OCI-LY3 (cell line): ENCODE results near the gene MAGI1.

ENCODE experiments used
- H2AFZ ChIP-seq: fragments of 200-600, 300-600 bp; shearing (Covaris generic); 2 replicates; pipeline ENCODE4 v1.6.0; 2014; ENCODE audit warnings: antibody characterized with exemption, low read depth, low read length
- H3K27ac ChIP-seq: fragments of 200-600, 300-600 bp; sonication (generic); 2 replicates; pipeline ENCODE4 v1.5.1; 2014; ENCODE audit warnings: mild to moderate bottlenecking, low read length, moderate library complexity, mixed read lengths
- H3K27me3 ChIP-seq: fragments of 200-600, 300-600 bp; sonication (generic); 2 replicates; pipeline ENCODE4 v1.6.1; 2014; ENCODE audit warnings: low read depth, low read length, mixed read lengths
- H3K36me3 ChIP-seq: fragments of 200-600, 300-600 bp; sonication (generic); replicated peaks from 2 replicates; pipeline ENCODE3; 2014; ENCODE audit warnings: low read depth, low read length, mixed read lengths
- H3K4me1 ChIP-seq: fragments of 300-600, 200-600 bp; sonication (generic); 2 replicates; pipeline ENCODE4 v1.6.1; 2014; ENCODE audit warnings: low read length, mixed read lengths
- H3K4me2 ChIP-seq: fragments of 200-600, 300-600 bp; sonication (generic); 2 replicates; pipeline ENCODE4 v1.6.1; 2014; ENCODE audit warnings: low read length, mixed read lengths
- H3K4me3 ChIP-seq: fragments of 300-600, 200-600 bp; sonication (generic); 2 replicates; pipeline ENCODE4 v1.5.1; 2014; ENCODE audit warnings: antibody characterized with exemption, mild to moderate bottlenecking, low read length, moderate library complexity
- H3K79me2 ChIP-seq: fragments of 300-600, 200-600 bp; shearing (Covaris generic); 2 replicates; pipeline ENCODE4 v1.6.1; 2014; ENCODE audit warnings: mild to moderate bottlenecking, low read length, mixed read lengths
- H3K9ac ChIP-seq: fragments of 300-600, 200-600 bp; shearing (Covaris generic); 2 replicates; pipeline ENCODE4 v1.6.0; 2014; ENCODE audit warnings: mild to moderate bottlenecking, low read length, moderate library complexity
- H3K9me3 ChIP-seq: fragments of 200-600, 300-600 bp; shearing (Covaris generic); 2 replicates; pipeline ENCODE4 v1.6.1; 2014; ENCODE audit warnings: low read length, mixed read lengths; ENCODE audit not compliant: insufficient read depth
- H4K20me1 ChIP-seq: fragments of 200-600, 300-600 bp; sonication (generic); 2 replicates; pipeline ENCODE4 v1.6.1; 2016; ENCODE audit warnings: low read length, mixed read lengths; ENCODE audit not compliant: insufficient read depth
- EZH2phosphoT487 ChIP-seq: fragments of 200-600 bp; shearing (Covaris generic); IDR thresholded peaks from 2 replicates; pipeline ENCODE4 v1.6.1; 2018; ENCODE audit warnings: antibody characterized with exemption, mixed run types, low read depth
- TF ChIP-seq, protein P1 (sequence below): fragments of 200-600, 300-600 bp; sonication (generic); IDR thresholded peaks from 2 replicates; pipeline ENCODE4 v1.5.1; 2014; ENCODE audit warnings: antibody characterized with exemption, low read length, low read depth

The MAGI1 gene

DNA sequence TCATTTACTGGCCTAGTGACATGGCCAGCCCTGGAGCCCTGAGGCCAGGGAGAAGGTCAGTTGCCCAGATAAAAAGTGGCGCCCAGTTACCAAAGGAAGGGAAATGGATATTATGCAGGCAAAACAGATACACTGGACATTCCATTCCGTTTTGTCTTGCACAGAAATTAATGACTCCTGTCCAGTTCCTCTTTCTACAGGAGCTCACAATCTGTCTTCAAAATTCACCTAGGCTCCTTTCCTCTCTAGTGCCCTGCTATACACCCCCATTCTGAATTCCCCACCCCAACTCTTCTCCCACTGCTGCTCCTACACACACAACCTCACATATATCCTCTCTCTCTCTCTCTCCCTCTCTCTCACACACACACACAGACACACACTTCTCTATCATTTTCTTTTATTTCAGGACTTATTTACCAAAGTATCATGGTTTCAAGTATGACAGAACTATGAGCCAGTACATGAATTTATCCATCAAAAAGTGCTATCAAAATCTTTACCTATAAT is 229.0 kb downstream of the MAGI1 start:
- Histone ChIP-seq H3K9me3 (no peaks in the 10 kb centered on the region), H4K20me1 (no peaks in the 10 kb centered on the region), H3K4me1 (no peaks in the 10 kb centered on the region), H3K36me3 (no peaks in the 10 kb centered on the region), H3K27ac (no peak overlapping the region), H3K27me3 (peaks cover 3% of the 10 kb centered on the region; the same call in 1 of the 2 replicates), H3K4me2 (no peak overlapping the region), H3K4me3 (no peak overlapping the region), H2AFZ (no peak overlapping the region), H3K9ac (no peak overlapping the region), H3K79me2 (no peaks in the 10 kb centered on the region)
- TF ChIP-seq, protein P1, sequence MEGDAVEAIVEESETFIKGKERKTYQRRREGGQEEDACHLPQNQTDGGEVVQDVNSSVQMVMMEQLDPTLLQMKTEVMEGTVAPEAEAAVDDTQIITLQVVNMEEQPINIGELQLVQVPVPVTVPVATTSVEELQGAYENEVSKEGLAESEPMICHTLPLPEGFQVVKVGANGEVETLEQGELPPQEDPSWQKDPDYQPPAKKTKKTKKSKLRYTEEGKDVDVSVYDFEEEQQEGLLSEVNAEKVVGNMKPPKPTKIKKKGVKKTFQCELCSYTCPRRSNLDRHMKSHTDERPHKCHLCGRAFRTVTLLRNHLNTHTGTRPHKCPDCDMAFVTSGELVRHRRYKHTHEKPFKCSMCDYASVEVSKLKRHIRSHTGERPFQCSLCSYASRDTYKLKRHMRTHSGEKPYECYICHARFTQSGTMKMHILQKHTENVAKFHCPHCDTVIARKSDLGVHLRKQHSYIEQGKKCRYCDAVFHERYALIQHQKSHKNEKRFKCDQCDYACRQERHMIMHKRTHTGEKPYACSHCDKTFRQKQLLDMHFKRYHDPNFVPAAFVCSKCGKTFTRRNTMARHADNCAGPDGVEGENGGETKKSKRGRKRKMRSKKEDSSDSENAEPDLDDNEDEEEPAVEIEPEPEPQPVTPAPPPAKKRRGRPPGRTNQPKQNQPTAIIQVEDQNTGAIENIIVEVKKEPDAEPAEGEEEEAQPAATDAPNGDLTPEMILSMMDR, result no peak

DNA sequence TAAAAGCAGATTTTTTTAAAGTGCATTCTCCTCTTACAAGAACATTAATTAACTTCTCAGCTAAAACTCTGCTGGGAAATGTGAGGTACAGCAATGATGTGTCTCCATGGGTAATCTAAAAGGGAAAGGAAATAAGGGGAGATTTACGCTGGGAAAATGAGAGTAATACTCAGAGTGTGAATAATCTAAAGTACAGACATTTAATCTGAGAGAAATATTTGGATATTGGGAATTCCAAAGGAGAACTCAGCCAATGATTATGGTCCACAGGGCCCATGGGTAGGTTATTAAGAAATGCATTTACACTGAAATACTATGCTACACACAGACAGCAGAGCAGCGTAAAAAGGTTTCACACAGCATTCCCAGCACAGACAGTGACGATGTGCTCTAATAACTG is 229.9 kb downstream of the MAGI1 start:
- Histone ChIP-seq H4K20me1 (no peaks in the 10 kb centered on the region), H3K79me2 (no peaks in the 10 kb centered on the region), H3K9me3 (no peaks in the 10 kb centered on the region), H3K4me3 (no peak overlapping the region), H3K27ac (no peak overlapping the region), H3K36me3 (no peaks in the 10 kb centered on the region), H3K9ac (no peak overlapping the region), H2AFZ (no peak overlapping the region), H3K4me1 (no peaks in the 10 kb centered on the region), H3K27me3 (peaks cover 1% of the 10 kb centered on the region; the same call in 1 of the 2 replicates), H3K4me2 (no peak overlapping the region)
- TF ChIP-seq, protein P1, result no peak
- no peak for TF ChIP-seq EZH2phosphoT487

DNA sequence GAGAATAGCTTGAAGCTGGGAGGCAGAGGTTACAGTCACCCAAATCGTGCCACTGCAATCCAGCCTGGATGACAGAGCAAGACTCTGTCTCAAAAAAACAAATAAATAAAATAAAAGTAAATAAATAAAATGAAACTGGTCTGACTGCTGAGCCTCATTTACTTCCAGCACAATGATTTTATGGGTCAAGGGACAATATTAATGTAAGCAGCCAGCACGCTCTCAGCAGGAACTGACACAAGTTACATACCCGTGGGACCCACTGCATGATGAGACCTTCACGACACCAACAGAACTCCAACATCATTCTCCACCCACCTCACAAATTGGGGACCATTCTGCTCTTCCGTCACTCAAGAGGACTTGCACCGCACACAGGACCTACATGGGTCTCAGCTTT is 230.3 kb downstream of the MAGI1 start:
- Histone ChIP-seq H3K27ac (no peak overlapping the region), H3K79me2 (no peaks in the 10 kb centered on the region), H3K4me1 (no peaks in the 10 kb centered on the region), H2AFZ (no peak overlapping the region), H3K36me3 (no peaks in the 10 kb centered on the region), H4K20me1 (no peaks in the 10 kb centered on the region), H3K4me3 (no peak overlapping the region), H3K27me3 (no peaks in the 10 kb centered on the region; the same call in 1 of the 2 replicates), H3K9me3 (no peaks in the 10 kb centered on the region), H3K4me2 (no peak overlapping the region), H3K9ac (no peak overlapping the region)
- no peak for TF ChIP-seq EZH2phosphoT487
- TF ChIP-seq, protein P1, result no peak

DNA sequence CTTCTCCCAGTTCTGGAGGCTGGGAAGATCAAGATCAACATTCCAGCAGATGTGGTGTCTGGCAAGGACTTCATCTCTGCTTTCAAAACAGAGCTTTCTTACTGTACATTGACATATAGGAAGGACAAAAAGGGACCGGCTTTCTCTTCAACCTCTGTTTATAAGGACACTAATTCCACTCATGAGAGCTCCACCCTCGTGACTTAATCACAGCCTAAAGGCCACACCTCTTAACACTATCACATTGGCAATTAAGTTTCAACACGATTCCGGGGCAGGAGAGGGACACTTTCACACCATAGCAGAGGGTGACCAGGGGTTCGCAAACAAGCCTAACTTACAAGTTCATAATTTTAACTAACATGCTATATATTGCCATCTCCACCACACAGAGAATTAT is 231.5 kb downstream of the MAGI1 start:
- Histone ChIP-seq H3K36me3 (no peaks in the 10 kb centered on the region), H3K9me3 (no peaks in the 10 kb centered on the region), H3K4me2 (no peak overlapping the region), H4K20me1 (no peaks in the 10 kb centered on the region), H2AFZ (no peak overlapping the region), H3K27me3 (no peaks in the 10 kb centered on the region; the same call in 1 of the 2 replicates), H3K9ac (no peak overlapping the region), H3K79me2 (no peaks in the 10 kb centered on the region), H3K27ac (no peak overlapping the region), H3K4me3 (no peak overlapping the region), H3K4me1 (no peaks in the 10 kb centered on the region)
- TF ChIP-seq, protein P1, result no peak
- TF ChIP-seq EZH2phosphoT487, result no peak
